ENCODE results near the gene MGAT5. TPM values are rescaled to one million over a fixed set of nuclear protein-coding genes. Genes with fewer than 3 reads are reported as not detected.

The MGAT5 gene
- total RNA-seq, 2 donors from 2014 or later, result 61.7 to 63.2 TPM

GRCh38 chr2:134253117-134253704, 661 bp upstream of the MGAT5 start:
- Histone ChIP-seq H3K27me3 (no peaks in the 10 kb centered on the region), H3K9me3 (no peaks in the 10 kb centered on the region), H3K9ac (ENCODE audit: low read depth in 2 of 2, low read length in 2 of 2) (no peak overlapping the region), H3K4me3 (no peak overlapping the region), H3K36me3 (no peaks in the 10 kb centered on the region), H3K4me1 (peaks cover 15% of the 10 kb centered on the region), H3K27ac (no peak overlapping the region)
- TF ChIP-seq, protein P1, sequence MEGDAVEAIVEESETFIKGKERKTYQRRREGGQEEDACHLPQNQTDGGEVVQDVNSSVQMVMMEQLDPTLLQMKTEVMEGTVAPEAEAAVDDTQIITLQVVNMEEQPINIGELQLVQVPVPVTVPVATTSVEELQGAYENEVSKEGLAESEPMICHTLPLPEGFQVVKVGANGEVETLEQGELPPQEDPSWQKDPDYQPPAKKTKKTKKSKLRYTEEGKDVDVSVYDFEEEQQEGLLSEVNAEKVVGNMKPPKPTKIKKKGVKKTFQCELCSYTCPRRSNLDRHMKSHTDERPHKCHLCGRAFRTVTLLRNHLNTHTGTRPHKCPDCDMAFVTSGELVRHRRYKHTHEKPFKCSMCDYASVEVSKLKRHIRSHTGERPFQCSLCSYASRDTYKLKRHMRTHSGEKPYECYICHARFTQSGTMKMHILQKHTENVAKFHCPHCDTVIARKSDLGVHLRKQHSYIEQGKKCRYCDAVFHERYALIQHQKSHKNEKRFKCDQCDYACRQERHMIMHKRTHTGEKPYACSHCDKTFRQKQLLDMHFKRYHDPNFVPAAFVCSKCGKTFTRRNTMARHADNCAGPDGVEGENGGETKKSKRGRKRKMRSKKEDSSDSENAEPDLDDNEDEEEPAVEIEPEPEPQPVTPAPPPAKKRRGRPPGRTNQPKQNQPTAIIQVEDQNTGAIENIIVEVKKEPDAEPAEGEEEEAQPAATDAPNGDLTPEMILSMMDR (IDR thresholded peaks at IDR 0.05), result no peak
- intact Hi-C loops (cut with DNase I), result no loop called here
- no peak for DNase-seq

GRCh38 chr2:134254824-134255223, 952 bp downstream of the MGAT5 start:
- no peak for DNase-seq
- intact Hi-C loops (cut with DNase I), result no loop called here
- Histone ChIP-seq H3K4me1 (peaks cover 15% of the 10 kb centered on the region), H3K4me3 (no peak overlapping the region), H3K27me3 (no peaks in the 10 kb centered on the region), H3K9ac (ENCODE audit: low read depth in 2 of 2, low read length in 2 of 2) (no peak overlapping the region), H3K9me3 (no peaks in the 10 kb centered on the region), H3K36me3 (no peaks in the 10 kb centered on the region), H3K27ac (no peak overlapping the region)
- TF ChIP-seq, protein P1 (IDR thresholded peaks at IDR 0.05), result no peak

GRCh38 chr2:134256956-134257355, 3.1 kb downstream of the MGAT5 start:
- H3K27me3 ChIP-seq, result no peaks in the 10 kb centered on the region
- H3K9me3 ChIP-seq, result no peaks in the 10 kb centered on the region
- intact Hi-C loops (cut with DNase I), result no loop called here
- no peak overlapping the region for H3K27ac ChIP-seq
- no peak overlapping the region for H3K9ac ChIP-seq (ENCODE audit: low read depth in 2 of 2, low read length in 2 of 2)
- H3K4me3 ChIP-seq, result no peak overlapping the region
- peaks cover 21% of the 10 kb centered on the region for H3K4me1 ChIP-seq
- no peaks in the 10 kb centered on the region for H3K36me3 ChIP-seq
- TF ChIP-seq, protein P1 (IDR thresholded peaks at IDR 0.05), result no peak
- DNase-seq, result no peak

DNA sequence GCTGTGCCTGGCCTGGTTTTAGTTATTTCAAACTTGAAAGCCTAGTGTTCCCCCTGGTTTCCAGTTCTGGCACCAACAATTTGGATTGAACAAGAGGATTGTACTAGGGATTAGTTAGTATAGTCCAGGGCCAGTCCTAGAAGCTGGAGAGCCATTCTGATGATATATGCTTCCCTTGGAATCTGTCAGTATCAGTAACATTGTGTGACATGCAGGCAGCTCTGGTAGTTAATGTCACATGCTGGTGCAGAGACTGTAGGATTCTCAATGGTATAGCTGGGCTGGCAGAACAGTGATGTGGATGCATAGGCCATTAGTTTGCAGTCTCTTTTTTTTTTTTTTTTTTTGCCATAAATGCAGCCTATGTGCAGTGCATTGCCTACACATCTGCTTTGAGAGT, 3.6 kb downstream of the MGAT5 start:
- TF ChIP-seq, protein P1 (IDR thresholded peaks at IDR 0.05), result no peak
- no peak overlapping the region for H3K9ac ChIP-seq (ENCODE audit: low read depth in 2 of 2, low read length in 2 of 2)
- no peak overlapping the region for H3K27ac ChIP-seq
- peaks cover 20% of the 10 kb centered on the region for H3K4me1 ChIP-seq
- no peaks in the 10 kb centered on the region for H3K9me3 ChIP-seq
- no peak overlapping the region for H3K4me3 ChIP-seq
- intact Hi-C loops (cut with DNase I), result no loop called here
- no peaks in the 10 kb centered on the region for H3K36me3 ChIP-seq
- DNase-seq, result no peak
- no peaks in the 10 kb centered on the region for H3K27me3 ChIP-seq

DNA sequence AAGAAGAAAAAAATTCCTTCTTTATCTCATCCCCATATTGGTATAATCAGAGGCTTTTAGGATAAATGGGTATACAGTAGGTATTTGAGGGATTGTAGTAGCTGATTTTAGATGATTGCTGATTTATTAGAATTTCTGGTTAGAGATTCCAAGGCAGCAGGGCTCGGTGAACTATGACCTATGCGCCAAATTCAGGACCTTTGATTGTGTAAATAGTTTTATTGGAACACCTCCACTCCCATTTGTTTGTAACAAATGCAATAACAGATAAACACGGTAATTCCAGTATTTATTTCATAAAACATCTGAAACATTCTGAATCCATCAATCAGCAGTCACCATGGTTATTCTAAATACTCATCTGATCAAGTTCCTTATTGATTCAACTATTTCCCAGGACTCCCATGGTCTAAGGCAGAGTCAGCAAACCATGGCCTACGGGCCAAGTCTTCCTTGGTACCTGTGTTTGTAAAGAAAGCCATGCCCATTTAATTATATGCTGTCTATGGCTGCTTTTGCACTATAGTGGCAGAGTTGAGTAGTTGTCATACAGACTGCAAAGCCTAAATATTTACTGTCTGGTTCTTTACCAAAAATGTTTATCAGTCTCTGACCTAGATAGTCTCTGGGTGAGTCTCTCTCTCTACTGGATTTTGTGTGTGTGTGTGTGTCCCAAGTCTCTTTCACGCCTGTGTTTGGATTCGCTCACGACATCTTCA, 4.3 kb downstream of the MGAT5 start:
- Histone ChIP-seq H3K36me3 (no peaks in the 10 kb centered on the region), H3K9ac (ENCODE audit: low read depth in 2 of 2, low read length in 2 of 2) (no peak overlapping the region), H3K27me3 (no peaks in the 10 kb centered on the region), H3K9me3 (no peaks in the 10 kb centered on the region), H3K4me3 (no peak overlapping the region), H3K4me1 (peaks cover 20% of the 10 kb centered on the region), H3K27ac (no peak overlapping the region)
- TF ChIP-seq, protein P1 (IDR thresholded peaks at IDR 0.05), result no peak
- intact Hi-C loops (cut with DNase I), result no loop called here
- no peak for DNase-seq
